ENCODE measurements around the gene MPV17L2. TPM values are rescaled to one million over a fixed set of nuclear protein-coding genes. Genes with fewer than 3 reads are reported as not detected.

Gene MPV17L2
- total and polyA plus RNA-seq, 10 of the 15 experiments (the other 5 are each of a cell fraction or from before 2014, with no cell fraction given), result 5.1 to 57.2 (median 22.9) TPM

- TF ChIP-seq ZNF207 (IDR thresholded peaks at IDR 0.05; ENCODE audit: borderline replicate concordance), result 0 out of 2 replicates have a peak, but pooled peaks have one; percentile 6
- no peak for TF ChIP-seq SUPT20H (IDR thresholded peaks at IDR 0.05; ENCODE audit: borderline replicate concordance, control insufficient read depth, low read depth, low read length)
- no peak for TF ChIP-seq ZNF217 (IDR thresholded peaks at IDR 0.05)
- TF ChIP-seq GATAD2B (conservative IDR thresholded peaks at IDR 0.05; ENCODE audit: low read depth), result no peak
- no peak for TF ChIP-seq ESRRA (IDR thresholded peaks at IDR 0.05; ENCODE audit: low read length)
- no peak for TF ChIP-seq YBX1 (IDR thresholded peaks at IDR 0.05)
- no peak for TF ChIP-seq KDM1A (IDR thresholded peaks at IDR 0.05; ENCODE audit: borderline replicate concordance)
- TF ChIP-seq, protein P1, sequence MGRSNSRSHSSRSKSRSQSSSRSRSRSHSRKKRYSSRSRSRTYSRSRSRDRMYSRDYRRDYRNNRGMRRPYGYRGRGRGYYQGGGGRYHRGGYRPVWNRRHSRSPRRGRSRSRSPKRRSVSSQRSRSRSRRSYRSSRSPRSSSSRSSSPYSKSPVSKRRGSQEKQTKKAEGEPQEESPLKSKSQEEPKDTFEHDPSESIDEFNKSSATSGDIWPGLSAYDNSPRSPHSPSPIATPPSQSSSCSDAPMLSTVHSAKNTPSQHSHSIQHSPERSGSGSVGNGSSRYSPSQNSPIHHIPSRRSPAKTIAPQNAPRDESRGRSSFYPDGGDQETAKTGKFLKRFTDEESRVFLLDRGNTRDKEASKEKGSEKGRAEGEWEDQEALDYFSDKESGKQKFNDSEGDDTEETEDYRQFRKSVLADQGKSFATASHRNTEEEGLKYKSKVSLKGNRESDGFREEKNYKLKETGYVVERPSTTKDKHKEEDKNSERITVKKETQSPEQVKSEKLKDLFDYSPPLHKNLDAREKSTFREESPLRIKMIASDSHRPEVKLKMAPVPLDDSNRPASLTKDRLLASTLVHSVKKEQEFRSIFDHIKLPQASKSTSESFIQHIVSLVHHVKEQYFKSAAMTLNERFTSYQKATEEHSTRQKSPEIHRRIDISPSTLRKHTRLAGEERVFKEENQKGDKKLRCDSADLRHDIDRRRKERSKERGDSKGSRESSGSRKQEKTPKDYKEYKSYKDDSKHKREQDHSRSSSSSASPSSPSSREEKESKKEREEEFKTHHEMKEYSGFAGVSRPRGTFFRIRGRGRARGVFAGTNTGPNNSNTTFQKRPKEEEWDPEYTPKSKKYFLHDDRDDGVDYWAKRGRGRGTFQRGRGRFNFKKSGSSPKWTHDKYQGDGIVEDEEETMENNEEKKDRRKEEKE (IDR thresholded peaks at IDR 0.05), result no peak
- peak; percentile 100 for TF ChIP-seq SP1 (IDR thresholded peaks at IDR 0.05; ENCODE audit: low read depth, low read length)
- TF ChIP-seq PRDM15 (CRISPR knock-in tag; IDR thresholded peaks at IDR 0.05), result no peak
- no peak for TF ChIP-seq MTA2 (IDR thresholded peaks at IDR 0.05; ENCODE audit: low read depth)
- no peak for TF ChIP-seq MYB (IDR thresholded peaks at IDR 0.05; ENCODE audit: borderline replicate concordance, low read depth, low read length)
- no peak for TF ChIP-seq KAT2A (conservative IDR thresholded peaks at IDR 0.05; ENCODE audit: control insufficient read depth, low read depth, low read length)
- no peak for TF ChIP-seq CHD4 (IDR thresholded peaks at IDR 0.05)
- TF ChIP-seq, protein P2, sequence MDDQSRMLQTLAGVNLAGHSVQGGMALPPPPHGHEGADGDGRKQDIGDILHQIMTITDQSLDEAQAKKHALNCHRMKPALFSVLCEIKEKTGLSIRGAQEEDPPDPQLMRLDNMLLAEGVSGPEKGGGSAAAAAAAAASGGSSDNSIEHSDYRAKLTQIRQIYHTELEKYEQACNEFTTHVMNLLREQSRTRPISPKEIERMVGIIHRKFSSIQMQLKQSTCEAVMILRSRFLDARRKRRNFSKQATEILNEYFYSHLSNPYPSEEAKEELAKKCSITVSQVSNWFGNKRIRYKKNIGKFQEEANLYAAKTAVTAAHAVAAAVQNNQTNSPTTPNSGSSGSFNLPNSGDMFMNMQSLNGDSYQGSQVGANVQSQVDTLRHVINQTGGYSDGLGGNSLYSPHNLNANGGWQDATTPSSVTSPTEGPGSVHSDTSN (IDR thresholded peaks at IDR 0.05; ENCODE audit: insufficient replicate concordance, low read depth, low read length), result peak; percentile 99
- TF ChIP-seq TAF1 (IDR thresholded peaks at IDR 0.05; ENCODE audit: borderline replicate concordance, low read depth, low read length), result no peak
- TF ChIP-seq, protein P3, sequence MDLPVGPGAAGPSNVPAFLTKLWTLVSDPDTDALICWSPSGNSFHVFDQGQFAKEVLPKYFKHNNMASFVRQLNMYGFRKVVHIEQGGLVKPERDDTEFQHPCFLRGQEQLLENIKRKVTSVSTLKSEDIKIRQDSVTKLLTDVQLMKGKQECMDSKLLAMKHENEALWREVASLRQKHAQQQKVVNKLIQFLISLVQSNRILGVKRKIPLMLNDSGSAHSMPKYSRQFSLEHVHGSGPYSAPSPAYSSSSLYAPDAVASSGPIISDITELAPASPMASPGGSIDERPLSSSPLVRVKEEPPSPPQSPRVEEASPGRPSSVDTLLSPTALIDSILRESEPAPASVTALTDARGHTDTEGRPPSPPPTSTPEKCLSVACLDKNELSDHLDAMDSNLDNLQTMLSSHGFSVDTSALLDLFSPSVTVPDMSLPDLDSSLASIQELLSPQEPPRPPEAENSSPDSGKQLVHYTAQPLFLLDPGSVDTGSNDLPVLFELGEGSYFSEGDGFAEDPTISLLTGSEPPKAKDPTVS (IDR thresholded peaks at IDR 0.05; ENCODE audit: low read depth, low read length), result no peak
- TF ChIP-seq CHD2 (IDR thresholded peaks at IDR 0.05; ENCODE audit: borderline replicate concordance, low read depth, low read length), result peak; percentile 96
- no peak for TF ChIP-seq FOXK2 (IDR thresholded peaks at IDR 0.05)
These were observed 10.9 kb downstream of the MPV17L2 start, which contains the start of gene RAB3A (continued) for GRCh38 chr19:18203863-18204393.

Measured in GM12878 (cell line).